ENCODE data around the gene SP3. TPM values are rescaled to one million over a fixed set of nuclear protein-coding genes. Genes with fewer than 3 reads are reported as not detected.

The SP3 gene
- total RNA-seq, 4 donors from 2014 or later, result 99.6 to 151 (median 113) TPM

DNA sequence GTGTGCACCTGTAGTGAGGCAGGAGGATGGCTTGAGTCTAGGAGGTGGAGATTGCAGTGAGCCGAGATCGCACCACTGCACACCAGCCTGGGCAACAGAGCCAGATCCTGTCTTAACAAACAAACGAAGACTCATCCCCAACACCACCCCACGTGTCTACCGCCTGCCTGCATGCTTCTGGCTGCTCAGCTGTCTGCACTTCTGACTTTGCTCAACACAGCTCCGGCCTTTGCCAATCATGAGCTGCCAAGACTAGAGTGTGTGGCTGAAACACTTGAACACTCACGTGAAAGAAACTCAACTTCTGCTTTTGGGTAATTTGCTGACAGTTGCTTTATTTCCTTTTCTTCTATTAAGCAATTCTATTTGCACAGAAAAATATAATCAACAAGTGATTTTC, 32.1 kb upstream of the SP3 start:
- Histone ChIP-seq H3K36me3 (no peaks in the 10 kb centered on the region), H3K27me3 (no peaks in the 10 kb centered on the region), H3K4me1 (peaks cover 46% of the 10 kb centered on the region), H3K9me3 (no peaks in the 10 kb centered on the region), H3K27ac (peak overlapping the region; percentile 66), H3K4me3 (no peak overlapping the region)
- TF ChIP-seq EP300 (IDR thresholded peaks at IDR 0.05) (no peak), POLR2AphosphoS5 (IDR thresholded peaks at IDR 0.05) (peak; percentile 17 to 95 (median 68))
- peak; percentile 92 to 93 for DNase-seq (ENCODE audit: low spot score in 2 of 2)
- 29% methylated on average over 7 of the region's 7 CpGs for WGBS

DNA sequence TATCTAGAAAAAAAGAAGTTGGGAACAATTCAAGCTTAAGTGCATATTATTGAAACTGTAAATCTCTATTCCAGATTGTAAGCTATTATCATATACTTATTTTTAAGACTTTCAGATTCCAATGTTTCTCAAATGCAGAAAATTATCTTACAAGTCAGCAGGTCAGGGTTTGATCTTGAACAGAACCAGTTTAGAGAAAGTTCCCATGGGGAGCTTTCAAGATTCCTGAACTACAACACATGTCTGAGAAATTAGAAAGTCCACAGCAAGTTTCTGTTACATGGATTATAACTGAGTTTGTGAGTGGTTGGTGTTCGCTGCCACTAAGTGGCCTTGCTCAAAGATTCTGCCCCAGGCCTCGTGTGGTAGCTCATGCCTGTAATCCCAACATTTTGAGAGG, 31.6 kb upstream of the SP3 start:
- Histone ChIP-seq H3K36me3 (no peaks in the 10 kb centered on the region), H3K27ac (peak overlapping the region; percentile 51), H3K4me1 (peaks cover 51% of the 10 kb centered on the region), H3K9me3 (no peaks in the 10 kb centered on the region), H3K27me3 (no peaks in the 10 kb centered on the region), H3K4me3 (no peak overlapping the region)
- no peak for DNase-seq (ENCODE audit: low spot score in 2 of 2)
- 75% methylated on average over 2 of the region's 2 CpGs for WGBS
- no peak for TF ChIP-seq POLR2A (IDR thresholded peaks at IDR 0.05)

DNA sequence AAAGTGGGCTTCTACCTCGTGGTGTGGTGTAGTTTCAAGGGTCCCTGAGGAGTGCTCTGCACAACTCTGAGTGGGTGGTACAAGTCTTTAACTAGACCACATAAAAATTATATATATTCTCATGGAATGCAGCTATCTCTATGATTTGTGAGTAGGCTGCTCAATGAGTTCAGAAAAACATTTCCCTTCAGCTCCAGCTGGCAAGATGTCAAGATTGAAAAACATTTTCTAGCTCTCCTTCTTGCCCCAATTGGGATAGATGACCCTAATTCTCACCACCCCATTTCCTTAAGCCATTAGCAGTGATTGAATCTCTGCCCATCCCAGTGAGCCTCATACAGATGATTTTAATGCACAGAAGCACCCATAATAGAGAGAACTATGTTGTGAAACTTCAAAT, 28.3 kb upstream of the SP3 start:
- 41% methylated on average over 1 of the region's 1 CpG for WGBS
- Histone ChIP-seq H3K9me3 (no peaks in the 10 kb centered on the region), H3K36me3 (no peaks in the 10 kb centered on the region), H3K4me3 (no peak overlapping the region), H3K27me3 (no peaks in the 10 kb centered on the region), H3K4me1 (peaks cover 72% of the 10 kb centered on the region), H3K27ac (no peak overlapping the region)
- TF ChIP-seq POLR2AphosphoS5 (IDR thresholded peaks at IDR 0.05) (no peak), EP300 (IDR thresholded peaks at IDR 0.05) (no peak), POLR2A (IDR thresholded peaks at IDR 0.05) (no peak)
- TF ChIP-seq, protein P1, sequence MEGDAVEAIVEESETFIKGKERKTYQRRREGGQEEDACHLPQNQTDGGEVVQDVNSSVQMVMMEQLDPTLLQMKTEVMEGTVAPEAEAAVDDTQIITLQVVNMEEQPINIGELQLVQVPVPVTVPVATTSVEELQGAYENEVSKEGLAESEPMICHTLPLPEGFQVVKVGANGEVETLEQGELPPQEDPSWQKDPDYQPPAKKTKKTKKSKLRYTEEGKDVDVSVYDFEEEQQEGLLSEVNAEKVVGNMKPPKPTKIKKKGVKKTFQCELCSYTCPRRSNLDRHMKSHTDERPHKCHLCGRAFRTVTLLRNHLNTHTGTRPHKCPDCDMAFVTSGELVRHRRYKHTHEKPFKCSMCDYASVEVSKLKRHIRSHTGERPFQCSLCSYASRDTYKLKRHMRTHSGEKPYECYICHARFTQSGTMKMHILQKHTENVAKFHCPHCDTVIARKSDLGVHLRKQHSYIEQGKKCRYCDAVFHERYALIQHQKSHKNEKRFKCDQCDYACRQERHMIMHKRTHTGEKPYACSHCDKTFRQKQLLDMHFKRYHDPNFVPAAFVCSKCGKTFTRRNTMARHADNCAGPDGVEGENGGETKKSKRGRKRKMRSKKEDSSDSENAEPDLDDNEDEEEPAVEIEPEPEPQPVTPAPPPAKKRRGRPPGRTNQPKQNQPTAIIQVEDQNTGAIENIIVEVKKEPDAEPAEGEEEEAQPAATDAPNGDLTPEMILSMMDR (IDR thresholded peaks at IDR 0.05), result no peak
- DNase-seq (ENCODE audit: low spot score in 2 of 2), result no peak

DNA sequence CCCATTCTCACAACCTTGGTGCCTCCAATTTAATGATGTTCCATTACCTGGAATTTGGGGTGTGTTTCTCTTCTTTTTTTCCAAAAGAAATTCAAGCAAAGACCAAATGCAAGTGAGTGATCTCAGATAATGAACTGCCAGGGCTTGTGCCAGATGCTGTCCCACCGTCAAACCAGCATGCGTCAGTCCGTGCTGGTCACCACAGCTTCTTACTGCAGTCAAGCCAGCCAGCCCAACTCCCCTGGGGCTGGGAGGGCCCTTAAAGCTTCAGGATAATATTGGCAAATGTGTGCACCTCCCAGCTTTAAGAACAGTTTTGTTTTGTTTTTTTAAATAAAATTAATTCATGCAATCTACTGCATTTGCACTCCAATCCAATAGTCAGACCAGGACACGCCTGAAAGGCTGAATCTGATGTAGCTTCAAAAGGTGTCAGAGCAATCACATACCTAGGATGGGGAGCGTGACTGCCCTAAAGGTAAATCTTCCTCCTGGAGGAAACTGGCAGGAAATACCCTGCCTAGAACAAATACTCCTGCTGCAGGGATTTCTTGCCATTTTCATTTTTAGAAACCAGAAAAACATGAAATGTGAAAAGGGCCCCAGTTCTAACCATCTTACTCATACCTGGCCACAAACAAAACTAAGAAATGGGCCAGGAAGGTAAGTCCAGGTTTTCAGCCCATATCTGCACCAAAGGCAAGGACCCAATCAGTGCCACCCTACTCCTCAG, 26.8 kb upstream of the SP3 start:
- TF ChIP-seq POLR2A (IDR thresholded peaks at IDR 0.05) (no peak), EP300 (IDR thresholded peaks at IDR 0.05) (no peak), POLR2AphosphoS5 (IDR thresholded peaks at IDR 0.05) (no peak)
- TF ChIP-seq, protein P1 (IDR thresholded peaks at IDR 0.05), result no peak
- WGBS, result 20% methylated on average over 5 of the region's 5 CpGs
- peak overlapping the region; percentile 62 for H3K27ac ChIP-seq
- no peaks in the 10 kb centered on the region for H3K36me3 ChIP-seq
- peak; percentile 93 to 94 for DNase-seq (ENCODE audit: low spot score in 2 of 2)
- H3K4me3 ChIP-seq, result no peak overlapping the region
- H3K4me1 ChIP-seq, result peaks cover 72% of the 10 kb centered on the region
- H3K9me3 ChIP-seq, result no peaks in the 10 kb centered on the region
- no peaks in the 10 kb centered on the region for H3K27me3 ChIP-seq

DNA sequence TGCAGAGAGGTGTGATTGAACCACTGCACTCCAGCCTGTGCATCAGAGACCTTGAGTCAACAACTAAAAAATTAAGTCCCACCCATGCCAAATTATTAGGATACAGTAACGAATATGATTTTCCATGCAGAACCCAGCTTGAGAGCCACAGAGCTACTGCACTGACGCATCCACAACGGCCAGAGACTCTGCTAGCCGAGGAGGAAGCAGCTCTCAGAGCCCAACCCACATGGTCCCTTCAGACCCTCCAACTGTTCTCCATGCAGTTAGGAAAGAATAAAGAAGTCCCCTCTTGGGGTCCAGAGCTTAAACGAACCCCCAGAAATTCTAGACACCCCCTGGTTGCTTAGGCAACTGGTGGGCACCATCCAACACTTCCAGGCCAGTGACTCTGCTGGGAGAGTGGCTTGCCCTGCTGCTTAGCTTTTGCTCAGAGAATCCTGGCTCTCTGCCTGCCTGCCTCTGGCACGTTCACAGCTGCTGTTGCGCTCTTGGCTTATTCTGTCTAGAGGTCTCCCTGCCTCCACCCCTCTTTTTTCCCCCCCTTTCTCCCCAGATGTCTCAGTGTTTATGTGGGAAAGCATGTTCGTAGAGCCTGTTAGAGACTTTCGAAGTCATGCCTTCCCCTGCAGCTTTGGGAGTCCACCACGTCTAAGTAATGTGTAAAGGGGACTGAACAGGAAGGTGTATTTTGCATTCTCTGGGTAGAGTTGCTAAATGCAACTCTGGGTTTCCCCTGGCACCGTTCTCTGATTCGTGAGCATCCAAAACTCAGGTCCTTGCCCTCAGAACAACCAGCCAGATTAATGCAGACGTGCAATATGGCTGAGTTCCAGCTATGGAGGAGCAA, 26.0 kb upstream of the SP3 start:
- Histone ChIP-seq H3K27ac (peak overlapping the region; percentile 62), H3K4me1 (peaks cover 73% of the 10 kb centered on the region), H3K4me3 (no peak overlapping the region), H3K27me3 (no peaks in the 10 kb centered on the region), H3K36me3 (no peaks in the 10 kb centered on the region), H3K9me3 (no peaks in the 10 kb centered on the region)
- TF ChIP-seq, protein P1 (IDR thresholded peaks at IDR 0.05), result no peak
- no peak for TF ChIP-seq POLR2AphosphoS5 (IDR thresholded peaks at IDR 0.05)
- TF ChIP-seq POLR2A (IDR thresholded peaks at IDR 0.05), result no peak
- TF ChIP-seq EP300 (IDR thresholded peaks at IDR 0.05), result no peak
- WGBS, result 13% methylated on average over 13 of the region's 13 CpGs
- DNase-seq (ENCODE audit: low spot score in 2 of 2), result peak; percentile 90 to 92

DNA sequence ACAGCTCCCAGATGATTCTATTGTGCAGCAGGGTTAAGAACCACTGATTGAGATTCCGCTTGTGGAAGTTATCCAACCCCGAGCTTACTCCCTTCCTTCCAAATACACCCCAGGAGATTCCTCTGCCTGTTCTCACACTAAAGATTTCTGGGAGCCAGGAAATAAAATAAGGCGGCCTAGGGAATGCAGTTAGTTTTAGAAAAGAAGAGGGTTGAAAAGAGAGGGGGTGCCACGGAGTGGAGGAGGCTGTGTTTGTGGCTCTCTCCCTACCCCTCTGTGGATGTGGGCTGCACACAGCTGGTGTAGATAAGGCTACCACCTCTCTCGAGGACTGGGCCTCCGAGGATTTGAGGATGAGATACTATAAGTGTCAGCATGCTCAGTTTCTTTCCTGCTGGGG, 25.1 kb upstream of the SP3 start:
- Histone ChIP-seq H3K4me1 (peaks cover 79% of the 10 kb centered on the region), H3K27ac (peak overlapping the region; percentile 61), H3K9me3 (no peaks in the 10 kb centered on the region), H3K27me3 (no peaks in the 10 kb centered on the region), H3K36me3 (no peaks in the 10 kb centered on the region), H3K4me3 (no peak overlapping the region)
- 40% methylated on average over 6 of the region's 6 CpGs for WGBS
- TF ChIP-seq POLR2AphosphoS5 (IDR thresholded peaks at IDR 0.05), result no peak
- no peak for TF ChIP-seq POLR2A (IDR thresholded peaks at IDR 0.05)
- no peak for DNase-seq (ENCODE audit: low spot score in 2 of 2)
